HG03571 (cell line): ENCODE results near the gene RBP5.

Source experiments
- ATAC-seq: cut with Tn5 transposase; IDR thresholded peaks from one replicate; pipeline ENCODE4 v1.9.1; 2021; ENCODE audit not compliant: unreplicated experiment

RBP5 gene

GRCh38 chr12:7146228-7146627 is 17.5 kb upstream of the RBP5 start:
- no peak for ATAC-seq

GRCh38 chr12:7145671-7146070 is 17.0 kb upstream of the RBP5 start:
- no peak for ATAC-seq

GRCh38 chr12:7144414-7145120 is 15.9 kb upstream of the RBP5 start:
- ATAC-seq = no peak

GRCh38 chr12:7143564-7143963 is 14.9 kb upstream of the RBP5 start:
- ATAC-seq = no peak

GRCh38 chr12:7142809-7143465 is 14.2 kb upstream of the RBP5 start:
- no peak for ATAC-seq

- ATAC-seq = no peak
Measured at GRCh38 chr12:7142056-7142644, 13.5 kb upstream of the RBP5 start.

- ATAC-seq = no peak
Measured at GRCh38 chr12:7141351-7142005, 12.8 kb upstream of the RBP5 start.

GRCh38 chr12:7139200-7139599 is 10.5 kb upstream of the RBP5 start:
- ATAC-seq = no peak

- no peak for ATAC-seq
Measured at GRCh38 chr12:7137908-7138307, 9.2 kb upstream of the RBP5 start.

- no peak for ATAC-seq
Measured at GRCh38 chr12:7136676-7137075, 8.0 kb upstream of the RBP5 start.

GRCh38 chr12:7136071-7136470 is 7.4 kb upstream of the RBP5 start:
- no peak for ATAC-seq

- ATAC-seq = no peak
Measured at GRCh38 chr12:7134396-7135166, 5.9 kb upstream of the RBP5 start.

- ATAC-seq = no peak
Measured at GRCh38 chr12:7131502-7131866, 2.8 kb upstream of the RBP5 start.

- no peak for ATAC-seq
Measured at GRCh38 chr12:7130701-7131501, 2.2 kb upstream of the RBP5 start.

- peak; percentile 55 for ATAC-seq
Measured at GRCh38 chr12:7129872-7130691, 1.4 kb upstream of the RBP5 start, which contains the start of gene CLSTN3. Gene CLSTN3 (plus strand): TSS chr12:7130371. CDS start chr12:7130649, 278 bp downstream.

GRCh38 chr12:7129287-7129871 is 690 bp upstream of the RBP5 start:
- no peak for ATAC-seq

- ATAC-seq = no peak
Measured at GRCh38 chr12:7127916-7128626, 618 bp downstream of the RBP5 start.

- ATAC-seq = no peak
Measured at GRCh38 chr12:7125632-7126227, 3.0 kb downstream of the RBP5 start.
